Fibroblast of upper back skin (primary cell): ENCODE results near the gene PIGZ.

Experiments
- DNase-seq: peaks from one replicate; pipeline ENCODE4 v3.0.0-alpha.2; 2013

The PIGZ gene

GRCh38 chr3:196976941-196977340, 8.3 kb upstream of the PIGZ start:
- no peak for DNase-seq

- no peak for DNase-seq
These were observed 6.7 kb upstream of the PIGZ start for GRCh38 chr3:196975349-196975748.

DNA sequence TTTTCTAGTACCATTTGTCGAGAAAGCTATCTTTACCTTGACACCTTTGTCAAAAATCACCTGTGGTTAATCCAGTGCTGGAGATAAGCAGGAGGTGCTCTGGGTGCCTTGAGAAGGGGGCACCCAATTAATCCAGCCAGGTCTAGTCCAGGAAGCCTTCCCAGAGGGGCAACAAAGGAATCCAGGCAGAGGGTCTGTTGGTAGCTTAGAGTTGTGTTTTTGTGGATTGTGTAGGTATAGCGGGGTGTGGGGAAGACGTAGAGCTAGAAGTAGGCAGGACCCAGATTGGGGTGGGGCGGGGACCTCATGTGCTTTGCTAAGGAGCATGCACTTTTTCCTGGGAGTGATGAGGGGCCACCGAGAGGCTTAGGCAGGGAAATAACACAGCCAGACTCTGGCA, 6.0 kb upstream of the PIGZ start:
- no peak for DNase-seq

GRCh38 chr3:196971094-196971698, 2.6 kb upstream of the PIGZ start:
- no peak for DNase-seq

DNA sequence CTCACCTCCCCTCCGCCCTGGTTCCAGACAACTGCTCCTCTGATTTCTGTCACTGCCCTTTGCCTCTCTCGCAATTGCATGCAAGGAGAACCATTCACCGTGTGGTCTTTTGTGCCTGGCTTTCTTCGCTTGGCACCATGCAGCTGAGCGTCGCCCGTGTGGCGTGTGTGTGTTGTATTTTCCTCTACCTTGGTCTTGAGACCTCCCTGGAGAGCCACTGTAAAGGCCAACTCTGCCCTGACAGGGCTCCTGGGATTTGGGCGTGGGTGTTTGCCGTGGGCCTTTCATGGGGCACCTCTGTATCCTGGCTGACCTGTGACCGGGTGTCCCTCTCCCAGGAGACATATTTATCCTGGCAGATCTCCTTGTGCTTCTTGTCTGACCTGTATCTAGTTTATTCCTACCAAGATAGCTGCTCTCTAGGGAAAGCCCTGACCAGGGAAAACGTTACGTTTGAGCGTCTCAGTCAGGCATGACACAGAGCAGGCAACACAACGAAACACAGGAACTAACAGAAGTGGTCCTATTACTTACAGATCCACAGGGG, 2.0 kb upstream of the PIGZ start:
- DNase-seq = no peak

DNA sequence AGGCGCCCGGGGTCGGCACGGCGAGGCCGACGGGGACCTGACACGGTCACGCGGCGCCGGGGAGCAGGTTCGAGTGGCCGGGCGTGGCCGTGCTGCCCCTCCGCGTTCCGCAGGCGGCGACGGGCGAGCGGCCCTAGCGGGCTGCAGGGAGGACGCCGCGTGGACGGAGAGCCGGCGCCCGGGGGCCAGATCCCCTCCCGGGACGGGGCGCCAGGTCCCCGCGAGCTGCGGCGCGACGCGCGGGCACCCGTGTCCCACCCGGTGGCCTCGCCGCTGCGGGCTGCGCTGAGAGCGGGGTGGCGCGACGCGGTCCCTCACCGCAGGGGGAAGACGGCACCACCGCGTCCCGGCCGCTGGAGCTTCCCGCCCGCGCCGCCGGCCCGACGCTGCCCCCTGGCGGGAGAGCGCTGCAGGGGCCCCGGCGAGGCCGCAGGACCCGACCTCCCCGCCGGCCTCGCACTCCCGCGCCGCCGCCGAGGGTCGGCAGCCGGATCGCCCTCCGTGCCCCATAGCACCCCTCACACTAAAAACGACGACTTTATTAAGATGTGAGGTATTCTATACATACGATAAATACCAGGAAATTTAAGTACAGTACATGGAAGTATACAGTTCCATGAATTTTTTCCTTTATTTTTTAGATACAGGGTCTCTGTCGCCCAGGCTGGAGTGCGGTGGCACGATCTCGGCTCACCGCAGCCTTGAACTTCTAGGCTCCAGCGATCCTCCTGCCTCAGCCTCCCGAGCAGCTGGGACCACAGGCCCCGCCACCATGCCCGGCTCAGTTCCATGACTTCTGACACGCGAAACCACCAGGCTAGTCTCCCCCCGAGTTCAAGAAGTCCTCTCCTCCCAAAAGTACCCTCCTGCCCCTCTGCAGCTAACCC, 1.3 kb upstream of the PIGZ start:
- DNase-seq = peak; percentile 34

DNA sequence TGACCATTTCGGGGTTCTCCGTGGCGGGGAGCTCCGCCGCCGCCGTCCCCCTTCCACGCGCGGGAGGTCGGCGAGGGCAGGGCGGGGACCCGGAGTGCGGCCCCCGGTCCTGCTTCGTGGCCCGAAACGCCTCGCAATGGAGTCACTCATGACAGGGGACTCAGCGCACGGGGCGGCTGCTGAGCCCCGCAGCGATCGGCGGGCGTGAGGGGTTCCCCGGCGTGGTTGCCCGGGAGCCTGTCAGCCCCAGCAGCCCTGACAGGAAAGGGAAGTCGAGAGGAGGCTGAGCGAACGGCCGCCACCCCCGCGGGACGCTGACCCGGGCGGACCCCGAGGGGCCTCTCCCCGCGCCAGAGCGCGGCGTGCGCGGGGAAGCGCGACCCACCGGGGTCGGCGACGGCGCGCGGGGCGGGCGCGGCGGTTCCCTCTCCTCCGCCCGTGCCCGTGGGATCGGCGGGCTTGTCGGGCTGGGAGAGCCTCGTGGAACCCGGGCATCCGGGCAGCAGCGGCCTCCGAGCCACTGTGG, 564 bp upstream of the PIGZ start:
- no peak for DNase-seq

GRCh38 chr3:196967412-196968232, 1.0 kb downstream of the PIGZ start:
- no peak for DNase-seq

- DNase-seq = peak; percentile 35
These were observed 1.9 kb downstream of the PIGZ start for GRCh38 chr3:196966526-196967401.

DNA sequence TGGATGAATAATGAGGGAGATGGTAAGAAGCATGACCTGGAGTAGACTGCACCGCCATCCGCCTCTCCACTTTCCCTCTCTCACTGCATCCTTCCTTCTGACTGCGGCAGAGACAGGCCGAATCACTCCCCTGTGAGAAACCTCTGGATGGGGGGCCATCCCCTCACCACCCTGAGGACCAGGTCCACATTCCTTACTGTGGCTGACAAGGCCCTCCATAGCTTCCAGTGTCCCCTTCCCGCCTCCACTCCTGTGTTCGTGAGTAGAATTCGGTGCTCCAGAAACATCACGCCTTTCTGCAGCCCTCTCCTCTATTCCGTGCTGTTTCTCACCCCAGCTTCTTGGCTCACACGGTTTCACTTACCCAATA, 2.8 kb downstream of the PIGZ start:
- DNase-seq = no peak

- DNase-seq = no peak
These were observed 3.4 kb downstream of the PIGZ start for GRCh38 chr3:196965112-196965803.

- no peak for DNase-seq
These were observed 5.0 kb downstream of the PIGZ start for GRCh38 chr3:196963631-196963953.

DNA sequence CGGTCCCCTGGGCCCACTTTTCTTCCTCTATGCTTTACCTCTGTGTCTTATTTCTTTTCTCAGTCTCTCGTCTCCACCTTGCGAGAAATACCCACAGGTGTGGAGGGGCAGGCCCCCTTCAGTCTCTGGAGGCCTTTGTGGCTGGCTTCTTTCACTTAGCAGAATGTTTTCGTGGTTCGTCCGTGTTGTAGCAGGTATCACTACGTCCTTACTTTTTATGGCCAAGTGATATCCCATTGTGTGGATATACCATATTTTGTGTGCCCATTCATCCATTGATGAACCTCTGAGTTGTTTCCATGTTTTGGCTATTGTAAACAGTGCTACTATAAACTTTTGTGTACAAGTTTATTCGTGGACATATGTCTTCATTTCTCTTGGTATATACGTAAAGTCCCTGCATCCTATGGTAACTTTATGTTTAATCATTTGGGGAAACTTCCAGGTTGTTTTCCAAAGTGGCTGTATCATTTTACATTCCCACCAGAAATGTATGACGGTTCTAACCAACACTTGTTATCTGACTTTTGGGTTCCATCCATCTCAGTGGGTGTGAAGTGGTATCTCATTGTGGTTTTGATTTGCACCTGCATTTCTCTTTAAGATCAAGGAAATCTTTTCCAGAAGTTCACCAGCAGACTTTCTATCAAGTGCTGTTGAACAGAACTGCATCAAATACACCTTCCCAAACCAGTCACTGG, 5.6 kb downstream of the PIGZ start:
- DNase-seq = no peak

- DNase-seq = no peak
These were observed 6.3 kb downstream of the PIGZ start for GRCh38 chr3:196962108-196962929.

GRCh38 chr3:196954832-196955231, 13.8 kb downstream of the PIGZ start:
- DNase-seq = no peak

- DNase-seq = no peak
These were observed 17.3 kb downstream of the PIGZ start for GRCh38 chr3:196951371-196951770.

- no peak for DNase-seq
These were observed 18.9 kb downstream of the PIGZ start for GRCh38 chr3:196949750-196950149.

- DNase-seq = no peak
These were observed 19.4 kb downstream of the PIGZ start for GRCh38 chr3:196949285-196949619.

DNA sequence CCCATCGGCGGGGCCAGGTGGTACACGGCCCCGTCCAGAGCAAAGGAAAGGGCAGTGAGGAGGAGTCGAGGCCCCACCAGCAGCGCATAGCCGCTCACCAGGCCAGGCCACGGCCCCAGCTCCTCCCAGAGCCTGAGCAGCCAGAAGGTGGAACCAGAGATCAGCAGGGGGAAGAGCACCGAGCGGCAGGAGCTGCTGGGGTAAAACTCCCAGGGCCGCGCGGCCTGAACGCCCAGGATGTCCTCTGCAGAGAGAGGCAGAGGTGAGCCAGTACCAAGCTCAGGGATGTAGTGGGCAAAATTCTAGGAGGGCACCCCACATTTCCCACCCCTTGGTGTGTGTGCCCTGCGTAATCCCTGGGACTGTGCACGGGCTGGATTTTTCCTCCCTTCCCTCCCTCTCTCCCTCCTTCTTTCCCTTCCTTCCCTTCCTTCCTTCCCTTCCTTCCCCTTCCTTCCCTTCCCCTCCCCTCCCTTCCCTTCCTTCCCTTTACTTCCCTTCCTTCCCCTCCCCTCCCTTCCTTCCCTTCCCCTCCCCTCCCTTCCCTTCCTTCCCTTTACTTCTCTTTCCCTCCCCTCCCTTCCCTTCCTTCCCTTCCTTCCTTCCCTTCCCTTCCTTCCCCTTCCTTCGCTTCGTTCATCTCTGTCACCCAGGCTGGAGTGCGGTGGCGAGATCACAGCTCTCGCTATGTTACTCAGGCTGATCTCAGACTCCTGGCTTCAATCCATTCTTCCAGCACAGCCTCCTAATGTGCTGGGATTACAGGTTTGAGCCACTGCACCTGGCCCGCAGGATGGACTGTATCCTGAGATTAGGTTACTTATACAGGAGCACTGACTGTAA, 20.0 kb downstream of the PIGZ start:
- no peak for DNase-seq
